Measurements from ENCODE around the gene ZNF710.

GRCh38 chr15:90056529-90056928 is 55.4 kb downstream of the ZNF710 start:
- TF ChIP-seq CTCF (IDR thresholded peaks at IDR 0.05), result no peak
- TF ChIP-seq JUND (IDR thresholded peaks at IDR 0.05), result no peak
- no peak for TF ChIP-seq TEAD4 (IDR thresholded peaks at IDR 0.05; ENCODE audit: borderline replicate concordance, insufficient read depth)
- TF ChIP-seq USF2 (IDR thresholded peaks at IDR 0.05; ENCODE audit: borderline replicate concordance, low read depth, low read length), result no peak
- TF ChIP-seq FOSL2 (IDR thresholded peaks at IDR 0.05; ENCODE audit: borderline replicate concordance, low read depth), result no peak
- no peak for TF ChIP-seq ZBTB33 (IDR thresholded peaks at IDR 0.05; ENCODE audit: borderline replicate concordance, low read depth)
- TF ChIP-seq NFIC (IDR thresholded peaks at IDR 0.05; ENCODE audit: borderline replicate concordance), result no peak
- TF ChIP-seq TAF1 (IDR thresholded peaks at IDR 0.05; ENCODE audit: borderline replicate concordance, low read depth, low read length), result no peak
- TF ChIP-seq POLR2AphosphoS5 (IDR thresholded peaks at IDR 0.05; ENCODE audit: low read depth, low read length), result no peak
- no peak for TF ChIP-seq EZH2phosphoT487 (IDR thresholded peaks at IDR 0.05; ENCODE audit: borderline replicate concordance, low read depth)
